ENCODE results near the gene ZAR1L.
"Not testable (repeated sequence)": the region's sequence is repeated elsewhere in the genome, so short reads cannot be mapped to it uniquely, and the experiment has no call there.

The ZAR1L gene, protein sequence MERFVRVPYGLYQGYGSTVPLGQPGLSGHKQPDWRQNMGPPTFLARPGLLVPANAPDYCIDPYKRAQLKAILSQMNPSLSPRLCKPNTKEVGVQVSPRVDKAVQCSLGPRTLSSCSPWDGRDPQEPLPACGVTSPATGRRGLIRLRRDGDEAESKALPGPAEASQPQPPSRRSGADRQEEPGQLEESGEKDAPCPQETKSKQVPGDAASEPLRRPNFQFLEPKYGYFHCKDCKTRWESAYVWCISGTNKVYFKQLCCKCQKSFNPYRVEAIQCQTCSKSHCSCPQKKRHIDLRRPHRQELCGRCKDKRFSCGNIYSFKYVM

DNA sequence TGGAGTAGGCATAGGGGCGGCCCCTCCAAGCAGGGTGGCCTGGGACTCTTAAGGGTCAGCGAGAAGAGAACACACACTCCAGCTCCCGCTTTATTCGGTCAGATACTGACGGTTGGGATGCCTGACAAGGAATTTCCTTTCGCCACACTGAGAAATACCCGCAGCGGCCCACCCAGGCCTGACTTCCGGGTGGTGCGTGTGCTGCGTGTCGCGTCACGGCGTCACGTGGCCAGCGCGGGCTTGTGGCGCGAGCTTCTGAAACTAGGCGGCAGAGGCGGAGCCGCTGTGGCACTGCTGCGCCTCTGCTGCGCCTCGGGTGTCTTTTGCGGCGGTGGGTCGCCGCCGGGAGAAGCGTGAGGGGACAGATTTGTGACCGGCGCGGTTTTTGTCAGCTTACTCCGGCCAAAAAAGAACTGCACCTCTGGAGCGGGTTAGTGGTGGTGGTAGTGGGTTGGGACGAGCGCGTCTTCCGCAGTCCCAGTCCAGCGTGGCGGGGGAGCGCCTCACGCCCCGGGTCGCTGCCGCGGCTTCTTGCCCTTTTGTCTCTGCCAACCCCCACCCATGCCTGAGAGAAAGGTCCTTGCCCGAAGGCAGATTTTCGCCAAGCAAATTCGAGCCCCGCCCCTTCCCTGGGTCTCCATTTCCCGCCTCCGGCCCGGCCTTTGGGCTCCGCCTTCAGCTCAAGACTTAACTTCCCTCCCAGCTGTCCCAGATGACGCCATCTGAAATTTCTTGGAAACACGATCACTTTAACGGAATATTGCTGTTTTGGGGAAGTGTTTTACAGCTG, at the start of gene ZAR1L, which contains the start of gene BRCA2:
Gene ZAR1L, minus strand, starts transcription at position 126 of the 790 bp plus-strand sequence. CDS start 3,438 bp downstream, outside the sequence.
Gene BRCA2, plus strand, starts transcription at position 271 of the 790 bp plus-strand sequence. CDS start 953 bp downstream, outside the sequence.
- peak within 1 kb of the TSS; percentile 61 for H3K27ac ChIP-seq
- peak; percentile 16 for DNase-seq (ENCODE audit: low read depth, low spot score)

DNA sequence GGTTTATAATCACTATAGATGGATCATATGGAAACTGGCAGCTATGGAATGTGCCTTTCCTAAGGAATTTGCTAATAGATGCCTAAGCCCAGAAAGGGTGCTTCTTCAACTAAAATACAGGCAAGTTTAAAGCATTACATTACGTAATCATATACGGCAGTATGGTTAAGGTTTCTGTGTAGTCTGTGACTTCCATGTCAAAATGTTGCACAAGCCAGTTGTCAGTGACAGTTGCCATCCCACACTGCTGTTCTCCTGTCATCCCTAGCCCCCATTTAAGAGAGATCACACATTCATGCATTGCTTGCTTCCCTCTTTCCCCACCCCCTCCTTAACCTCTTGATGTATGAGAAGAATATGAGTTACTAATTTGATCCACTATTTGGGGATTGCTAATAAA, 47.4 kb upstream of the ZAR1L start:
- no peak for DNase-seq (ENCODE audit: low read depth, low spot score)
- no peak overlapping the region for H3K27ac ChIP-seq

DNA sequence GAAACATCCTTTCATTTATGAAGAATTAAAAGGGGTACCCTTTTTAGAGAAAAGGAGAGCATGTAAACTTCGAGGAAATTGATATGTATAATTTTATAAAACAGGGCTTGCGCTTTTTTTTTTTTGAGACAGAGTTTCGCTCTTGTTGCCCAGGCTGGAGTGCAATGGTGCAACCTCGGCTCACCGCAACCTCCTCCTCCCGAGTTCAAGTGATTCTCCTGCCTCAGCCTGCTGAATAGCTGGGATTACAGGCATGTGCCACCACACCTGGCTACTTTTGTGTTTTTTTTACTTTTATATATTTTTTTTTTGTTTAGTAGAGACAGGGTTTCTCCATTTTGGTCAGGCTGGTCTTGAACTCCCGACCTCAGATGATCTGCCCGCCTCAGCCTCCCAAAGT, 40.8 kb upstream of the ZAR1L start:
- H3K27ac ChIP-seq; DNase-seq (ENCODE audit: low read depth, low spot score): not testable (repeated sequence)

DNA sequence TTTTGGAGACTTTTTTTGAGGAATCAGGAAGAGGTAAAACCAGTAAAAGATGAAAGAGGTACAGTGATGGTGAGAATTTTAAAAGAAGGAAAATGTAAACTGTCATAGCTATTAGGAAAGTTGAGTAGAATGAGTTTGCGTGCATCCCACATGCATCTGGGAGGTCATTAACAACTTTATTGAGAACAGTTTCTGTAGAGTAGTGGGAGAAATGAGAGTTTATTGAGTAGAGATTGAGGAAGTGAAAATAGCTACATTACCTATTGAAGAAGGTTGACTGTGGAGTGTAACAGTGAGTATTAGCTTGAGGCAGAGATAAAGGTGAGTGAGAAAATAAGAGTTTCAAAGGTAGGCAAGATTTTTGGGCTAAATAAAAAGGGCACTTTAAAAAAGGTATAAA, 38.9 kb upstream of the ZAR1L start:
- no peak overlapping the region for H3K27ac ChIP-seq
- no peak for DNase-seq (ENCODE audit: low read depth, low spot score)

DNA sequence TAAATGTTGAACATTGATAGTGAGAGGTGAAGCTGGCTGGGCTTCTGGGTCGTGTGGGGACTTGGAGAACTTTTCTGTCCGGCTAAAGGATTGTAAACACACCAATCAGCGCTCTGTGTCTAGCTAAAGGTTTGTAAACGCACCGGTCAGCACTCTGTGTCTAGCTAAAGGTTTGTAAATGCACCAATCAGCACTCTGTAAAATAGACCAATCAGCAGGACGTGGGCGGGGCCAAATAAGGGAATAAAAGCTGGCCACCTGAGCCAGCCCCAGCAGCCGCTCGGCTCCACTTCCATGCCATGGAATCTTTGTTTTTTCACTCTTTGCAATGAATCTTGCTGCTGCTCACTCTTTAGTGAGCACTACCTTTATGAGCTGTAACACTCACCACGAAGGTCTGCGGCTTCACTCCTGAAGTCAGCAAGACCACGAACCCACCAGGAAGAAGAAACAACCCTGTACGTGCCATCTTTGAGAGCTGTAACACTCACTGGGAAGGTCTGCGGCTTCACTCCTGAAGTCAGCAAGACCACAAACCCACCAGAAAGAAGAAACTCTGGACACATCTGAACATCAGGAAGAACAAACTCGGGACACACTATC, 35.8 kb upstream of the ZAR1L start:
- H3K27ac ChIP-seq; DNase-seq (ENCODE audit: low read depth, low spot score): not testable (repeated sequence)

DNA sequence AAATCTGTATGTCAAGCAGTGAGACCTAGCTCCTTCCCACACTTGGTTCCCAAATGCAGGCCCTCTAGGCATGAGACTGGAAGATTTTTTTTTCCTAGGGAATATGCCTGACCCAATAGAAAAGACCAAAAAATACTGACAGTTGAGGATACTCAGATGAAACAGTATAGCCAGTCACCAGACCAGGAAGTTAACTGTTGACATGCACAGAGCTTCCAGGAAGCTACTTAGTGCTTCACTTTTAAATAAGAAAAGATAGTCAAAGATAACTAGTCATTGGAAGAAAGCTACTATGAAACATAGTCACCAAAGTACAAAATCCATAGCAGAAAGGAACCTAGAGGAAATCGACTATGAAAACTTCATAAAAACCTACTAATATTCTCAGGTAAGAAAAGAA, 32.5 kb upstream of the ZAR1L start:
- no peak overlapping the region for H3K27ac ChIP-seq
- DNase-seq (ENCODE audit: low read depth, low spot score): no peak

DNA sequence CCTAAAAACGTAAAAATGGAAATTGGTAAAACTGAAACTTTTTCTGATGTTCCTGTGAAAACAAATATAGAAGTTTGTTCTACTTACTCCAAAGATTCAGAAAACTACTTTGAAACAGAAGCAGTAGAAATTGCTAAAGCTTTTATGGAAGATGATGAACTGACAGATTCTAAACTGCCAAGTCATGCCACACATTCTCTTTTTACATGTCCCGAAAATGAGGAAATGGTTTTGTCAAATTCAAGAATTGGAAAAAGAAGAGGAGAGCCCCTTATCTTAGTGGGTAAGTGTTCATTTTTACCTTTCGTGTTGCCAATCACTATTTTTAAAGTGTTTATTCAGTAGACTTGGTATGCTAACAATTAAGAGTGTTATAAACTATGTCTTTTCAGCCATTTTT, 25.8 kb upstream of the ZAR1L start:
- no peak overlapping the region for H3K27ac ChIP-seq
- DNase-seq (ENCODE audit: low read depth, low spot score): no peak

DNA sequence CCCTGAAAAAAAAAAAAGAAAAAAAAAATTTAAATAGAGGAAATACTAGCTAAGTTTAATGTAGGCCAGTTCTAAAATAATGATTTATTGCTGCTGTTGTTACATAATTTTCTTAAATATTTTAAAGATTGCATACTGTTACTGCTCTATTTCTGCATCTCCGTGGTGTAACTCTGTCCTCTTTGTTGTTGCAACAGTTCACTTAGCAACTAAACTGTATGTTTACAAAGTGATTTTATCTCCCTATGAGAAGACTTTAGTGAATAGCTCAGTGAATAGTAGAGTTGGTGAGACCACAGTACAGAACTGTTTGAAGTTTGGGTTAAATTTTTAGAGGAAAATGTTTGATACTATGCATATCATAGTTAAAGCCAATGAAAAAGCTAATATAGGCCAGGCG, 19.5 kb upstream of the ZAR1L start:
- DNase-seq (ENCODE audit: low read depth, low spot score): no peak
- H3K27ac ChIP-seq: no peak overlapping the region

DNA sequence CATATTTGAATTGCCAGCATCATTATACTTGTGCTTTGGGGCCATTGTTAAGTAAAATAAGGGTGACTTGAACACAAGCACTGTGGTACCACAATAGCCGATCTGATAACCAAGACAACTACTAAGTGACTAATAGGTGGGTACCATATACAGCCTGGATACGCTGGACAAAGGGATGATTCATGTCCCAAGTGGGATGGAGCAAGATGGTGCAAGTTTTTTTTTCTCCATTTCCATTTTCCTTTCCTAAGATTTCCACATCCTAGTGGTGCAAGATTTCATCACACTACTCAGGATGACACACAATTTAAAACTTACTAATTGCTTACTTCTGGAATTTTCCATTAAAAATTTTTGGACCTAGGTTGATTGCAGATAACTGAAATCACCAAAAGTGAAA, 15.3 kb upstream of the ZAR1L start:
- peak overlapping the region; percentile 57 for H3K27ac ChIP-seq
- peak; percentile 16 for DNase-seq (ENCODE audit: low read depth, low spot score)

DNA sequence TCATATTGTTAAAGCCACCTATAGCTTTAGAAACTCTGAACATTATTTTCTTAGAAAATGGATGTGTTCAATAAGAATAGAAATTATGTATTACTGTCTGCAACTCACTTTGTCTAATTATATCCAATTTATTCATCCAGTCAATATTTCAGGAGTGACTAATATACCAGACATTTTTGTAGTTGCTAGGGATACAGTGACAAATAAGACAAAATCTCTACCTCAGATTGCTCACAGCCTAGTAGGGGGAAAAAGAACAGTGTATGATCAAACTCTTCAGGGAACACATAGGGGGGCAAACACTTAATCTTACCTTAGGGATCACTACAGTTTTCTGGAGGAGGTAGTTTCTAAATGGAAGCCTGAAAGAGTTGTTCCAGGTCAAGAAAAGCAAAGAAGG, 8.7 kb upstream of the ZAR1L start:
- DNase-seq (ENCODE audit: low read depth, low spot score): no peak
- H3K27ac ChIP-seq: no peak overlapping the region

DNA sequence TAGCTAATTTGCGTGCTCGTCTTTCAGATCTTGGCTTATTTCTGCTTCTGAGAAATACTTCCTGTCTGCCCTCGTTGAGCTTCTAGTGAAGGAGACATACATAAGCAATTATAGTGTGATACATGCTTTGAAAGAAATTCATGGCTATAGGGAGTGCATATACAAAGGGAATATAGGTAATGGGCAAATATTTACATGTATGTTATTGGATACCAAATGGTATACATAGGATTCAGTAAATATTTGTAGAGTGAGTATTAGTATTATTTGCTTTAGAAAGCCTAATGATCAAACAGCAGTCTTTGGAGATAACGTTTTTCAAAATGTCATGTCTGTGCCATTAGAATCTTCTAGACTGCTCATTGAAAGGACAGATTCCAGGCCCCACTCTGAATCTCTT, 5.4 kb upstream of the ZAR1L start:
- H3K27ac ChIP-seq: no peak overlapping the region
- no peak for DNase-seq (ENCODE audit: low read depth, low spot score)

DNA sequence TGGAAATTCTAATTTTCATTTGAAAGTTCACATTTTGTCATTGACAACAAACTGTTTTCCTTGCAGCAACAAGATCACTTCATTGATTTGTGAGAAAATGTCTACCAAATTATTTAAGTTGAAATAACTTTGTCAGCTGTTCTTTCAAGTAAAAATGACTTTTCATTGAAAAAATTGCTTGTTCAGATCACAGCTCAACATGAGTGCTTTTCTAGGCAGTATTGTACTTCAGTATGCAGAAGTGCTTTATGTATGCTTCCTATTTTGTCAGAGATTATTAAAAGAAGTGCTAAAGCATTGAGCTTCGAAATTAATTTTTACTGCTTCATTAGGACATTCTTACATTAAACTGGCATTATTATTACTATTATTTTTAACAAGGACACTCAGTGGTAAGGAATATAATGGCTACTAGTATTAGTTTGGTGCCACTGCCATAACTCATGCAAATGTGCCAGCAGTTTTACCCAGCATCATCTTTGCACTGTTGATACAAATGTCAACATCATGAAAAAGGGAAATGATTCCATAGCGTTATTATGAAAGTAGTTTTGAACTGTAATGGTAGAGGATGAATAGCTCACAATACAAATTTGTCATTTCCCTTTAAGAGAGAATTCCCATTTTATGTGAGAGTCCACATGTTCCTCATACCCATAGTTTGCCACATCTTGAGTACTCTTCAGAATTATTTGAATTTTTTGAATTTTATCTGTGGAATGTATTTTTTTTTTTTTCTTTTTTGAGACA, 2.7 kb upstream of the ZAR1L start:
- H3K27ac ChIP-seq: no peak overlapping the region
- DNase-seq (ENCODE audit: low read depth, low spot score): no peak

DNA sequence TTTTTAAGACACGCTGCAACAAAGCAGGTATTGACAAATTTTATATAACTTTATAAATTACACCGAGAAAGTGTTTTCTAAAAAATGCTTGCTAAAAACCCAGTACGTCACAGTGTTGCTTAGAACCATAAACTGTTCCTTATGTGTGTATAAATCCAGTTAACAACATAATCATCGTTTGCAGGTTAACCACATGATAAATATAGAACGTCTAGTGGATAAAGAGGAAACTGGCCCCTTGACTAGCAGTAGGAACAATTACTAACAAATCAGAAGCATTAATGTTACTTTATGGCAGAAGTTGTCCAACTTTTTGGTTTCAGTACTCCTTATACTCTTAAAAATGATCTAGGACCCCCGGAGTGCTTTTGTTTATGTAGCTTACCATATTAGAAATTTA, 1.3 kb upstream of the ZAR1L start:
- H3K27ac ChIP-seq: no peak overlapping the region
- DNase-seq (ENCODE audit: low read depth, low spot score): no peak

DNA sequence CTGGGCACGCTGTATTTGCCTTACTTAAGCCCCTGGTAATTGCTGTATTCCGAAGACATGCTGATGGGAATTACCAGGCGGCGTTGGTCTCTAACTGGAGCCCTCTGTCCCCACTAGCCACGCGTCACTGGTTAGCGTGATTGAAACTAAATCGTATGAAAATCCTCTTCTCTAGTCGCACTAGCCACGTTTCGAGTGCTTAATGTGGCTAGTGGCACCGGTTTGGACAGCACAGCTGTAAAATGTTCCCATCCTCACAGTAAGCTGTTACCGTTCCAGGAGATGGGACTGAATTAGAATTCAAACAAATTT, 821 bp upstream of the ZAR1L start:
- peak overlapping the region; percentile 61 for H3K27ac ChIP-seq
- DNase-seq (ENCODE audit: low read depth, low spot score): no peak

DNA sequence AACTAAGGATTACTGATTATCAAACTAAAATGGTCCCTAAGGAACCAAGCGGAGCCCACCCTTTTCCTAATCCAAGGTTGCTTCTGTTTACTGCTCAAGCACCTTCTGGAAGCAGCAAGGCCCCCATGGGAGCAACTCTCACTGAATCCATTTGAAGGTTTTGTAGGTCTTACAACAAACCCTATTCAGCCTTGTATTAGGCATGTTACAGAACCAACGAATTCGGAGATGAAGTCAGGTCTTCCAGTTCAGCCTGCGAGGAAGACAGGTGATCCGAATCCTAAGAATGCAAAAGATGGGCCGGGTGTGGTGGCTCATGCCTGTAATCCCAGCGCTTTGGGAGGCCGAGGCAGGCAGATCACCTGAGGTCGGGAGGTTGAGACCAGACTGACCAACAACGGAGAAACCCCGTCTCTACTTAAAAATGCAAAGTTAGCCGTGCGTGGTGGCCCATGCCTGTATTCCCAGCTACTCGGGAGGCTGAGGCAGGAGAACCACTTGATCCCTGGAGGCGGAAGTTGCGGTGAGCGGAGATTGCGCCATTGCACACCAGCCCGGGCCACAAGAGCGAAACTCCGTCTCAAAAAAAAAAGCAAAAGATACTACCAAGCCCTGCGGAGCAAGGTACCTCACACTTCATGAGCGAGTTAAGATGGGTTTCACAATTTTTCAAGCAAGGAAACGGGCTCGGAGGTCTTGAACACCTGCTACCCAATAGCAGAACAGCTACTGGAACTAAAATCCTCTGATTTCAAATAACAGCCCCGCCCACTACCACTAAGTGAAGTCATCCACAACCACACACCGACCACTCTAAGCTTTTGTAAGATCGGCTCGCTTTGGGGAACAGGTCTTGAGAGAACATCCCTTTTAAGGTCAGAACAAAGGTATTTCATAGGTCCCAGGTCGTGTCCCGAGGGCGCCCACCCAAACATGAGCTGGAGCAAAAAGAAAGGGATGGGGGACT, 609 bp downstream of the ZAR1L start:
- DNase-seq (ENCODE audit: low read depth, low spot score): no peak
- H3K27ac ChIP-seq: peak overlapping the region; percentile 61

DNA sequence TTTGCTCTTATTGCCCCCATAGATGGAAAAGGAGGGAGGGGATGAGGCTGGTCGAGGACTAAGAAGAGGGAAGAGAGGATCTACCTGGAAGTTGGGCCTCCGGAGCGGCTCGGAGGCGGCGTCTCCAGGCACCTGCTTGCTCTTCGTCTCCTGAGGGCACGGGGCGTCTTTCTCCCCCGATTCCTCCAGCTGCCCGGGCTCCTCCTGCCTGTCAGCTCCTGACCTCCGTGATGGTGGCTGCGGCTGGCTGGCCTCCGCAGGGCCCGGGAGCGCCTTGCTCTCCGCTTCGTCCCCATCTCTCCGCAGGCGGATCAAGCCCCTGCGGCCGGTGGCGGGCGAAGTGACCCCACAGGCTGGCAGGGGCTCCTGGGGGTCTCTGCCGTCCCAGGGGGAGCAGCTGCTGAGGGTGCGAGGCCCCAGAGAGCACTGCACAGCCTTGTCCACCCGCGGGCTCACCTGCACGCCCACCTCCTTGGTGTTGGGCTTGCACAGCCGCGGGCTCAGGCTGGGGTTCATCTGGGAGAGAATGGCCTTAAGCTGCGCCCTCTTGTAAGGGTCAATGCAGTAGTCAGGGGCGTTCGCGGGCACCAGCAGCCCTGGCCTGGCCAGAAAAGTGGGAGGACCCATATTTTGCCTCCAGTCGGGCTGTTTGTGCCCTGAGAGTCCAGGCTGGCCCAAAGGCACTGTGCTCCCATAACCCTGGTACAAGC, 3.8 kb downstream of the ZAR1L start:
- H3K27ac ChIP-seq: no peak overlapping the region
- DNase-seq (ENCODE audit: low read depth, low spot score): no peak

DNA sequence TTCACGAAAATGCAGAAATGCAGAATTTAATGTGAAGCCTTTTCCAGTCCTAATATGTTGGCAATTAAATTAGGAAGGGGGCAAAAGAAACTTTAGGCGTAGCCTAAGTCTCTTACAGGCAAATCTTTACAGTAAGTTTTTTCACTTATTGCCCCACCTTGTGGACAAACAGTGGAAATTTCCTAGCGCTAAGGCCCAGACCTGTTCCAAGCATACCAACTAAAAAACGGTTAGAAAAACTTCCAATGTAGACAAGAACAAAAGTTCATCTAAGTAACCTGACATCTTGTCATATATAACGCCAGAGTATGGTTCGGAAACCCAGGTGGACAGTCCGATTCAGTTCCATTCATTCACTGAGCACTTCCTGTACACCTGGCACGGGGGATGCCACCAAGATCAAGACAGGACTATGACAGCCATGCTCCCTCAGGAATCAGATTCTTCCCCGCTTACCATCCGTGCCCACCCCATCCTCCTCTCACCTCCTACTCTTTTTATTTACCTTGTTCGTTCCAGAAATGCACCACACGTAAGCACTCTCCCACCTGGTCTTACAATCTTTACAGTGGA, 4.9 kb downstream of the ZAR1L start:
- DNase-seq (ENCODE audit: low read depth, low spot score): no peak
- no peak overlapping the region for H3K27ac ChIP-seq

DNA sequence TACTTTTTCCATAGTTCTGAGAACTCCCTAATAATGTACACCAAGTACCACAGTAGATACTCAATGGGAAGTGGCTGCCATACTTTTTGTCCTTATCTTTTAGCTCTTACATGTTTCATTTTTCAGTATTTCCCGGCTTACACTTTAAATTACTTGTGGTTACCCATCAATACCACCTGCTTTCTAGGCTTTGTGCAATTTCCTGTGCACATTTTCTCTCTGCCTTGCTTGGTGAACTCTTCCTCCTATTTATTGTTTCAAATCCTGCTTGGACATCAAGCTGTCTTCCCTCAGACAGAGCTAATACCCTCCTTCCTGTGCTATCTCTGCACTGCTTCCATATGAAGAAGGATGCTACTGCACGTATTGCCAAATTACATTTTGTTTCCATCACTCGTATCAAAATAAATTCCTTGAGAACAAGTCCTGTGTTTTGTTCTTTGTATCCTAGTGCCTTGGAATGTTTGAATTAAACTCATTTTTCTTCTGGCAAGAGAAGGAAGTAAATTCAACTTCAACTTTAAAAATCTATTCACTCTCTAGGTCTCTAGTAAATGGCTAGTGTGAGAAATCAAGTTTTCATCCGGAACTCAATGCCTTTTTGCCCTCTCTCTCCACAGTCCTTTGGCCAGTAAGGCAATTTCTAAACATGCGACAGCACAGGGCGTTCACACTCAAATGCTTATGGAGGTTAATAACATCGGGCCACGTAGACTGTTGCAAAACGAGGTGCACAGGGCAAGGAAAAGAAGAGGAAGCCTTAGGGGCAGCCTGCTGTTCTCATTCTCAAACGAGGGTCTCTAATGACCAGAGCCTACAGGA, 5.6 kb downstream of the ZAR1L start:
- no peak overlapping the region for H3K27ac ChIP-seq
- no peak for DNase-seq (ENCODE audit: low read depth, low spot score)

All from epithelial cell of prostate (primary cell).